GM18907 (cell line): Measurements from ENCODE around the gene IGLL5.

ENCODE experiments used
- ATAC-seq: cut with Tn5 transposase; IDR thresholded peaks from one replicate; pipeline ENCODE4 v1.9.1; 2021; ENCODE audit warnings: mild to moderate bottlenecking, moderate library complexity; ENCODE audit not compliant: unreplicated experiment

The IGLL5 gene

GRCh38 chr22:22936915-22937656 lies 49.5 kb downstream of the IGLL5 start:
- ATAC-seq = no peak

GRCh38 chr22:22937894-22938480 lies 50.4 kb downstream of the IGLL5 start:
- no peak for ATAC-seq

GRCh38 chr22:22938672-22939587 lies 51.3 kb downstream of the IGLL5 start:
- ATAC-seq = no peak

GRCh38 chr22:22939588-22940368 lies 52.2 kb downstream of the IGLL5 start:
- ATAC-seq = no peak

- no peak for ATAC-seq
These were observed 53.5 kb downstream of the IGLL5 start for GRCh38 chr22:22940961-22941605.

GRCh38 chr22:22941831-22942510 lies 54.4 kb downstream of the IGLL5 start:
- no peak for ATAC-seq

GRCh38 chr22:22942511-22943329 lies 55.1 kb downstream of the IGLL5 start:
- ATAC-seq = no peak

GRCh38 chr22:22943521-22944267 lies 56.1 kb downstream of the IGLL5 start:
- no peak for ATAC-seq

- ATAC-seq = no peak
These were observed 56.8 kb downstream of the IGLL5 start for GRCh38 chr22:22944268-22944985.

GRCh38 chr22:22945195-22945594 lies 57.6 kb downstream of the IGLL5 start:
- ATAC-seq = no peak
